ENCODE measurements around the gene OVOL2.

GRCh38 chr20:18006684-18007083 lies 51.0 kb downstream of the OVOL2 start:
- TF ChIP-seq REST (IDR thresholded peaks at IDR 0.05; ENCODE audit: borderline replicate concordance) (no peak), CTCF (IDR thresholded peaks at IDR 0.05; ENCODE audit: poor library complexity, severe bottlenecking) (no peak), RAD21 (conservative IDR thresholded peaks at IDR 0.05) (no peak), POLR2AphosphoS5 (IDR thresholded peaks at IDR 0.05) (no peak), SMC3 (conservative IDR thresholded peaks at IDR 0.05; ENCODE audit: poor library complexity) (no peak), EZH2 (IDR thresholded peaks at IDR 0.05; ENCODE audit: borderline replicate concordance, insufficient read depth, low read length, poor library complexity, severe bottlenecking) (no peak), MXI1 (conservative IDR thresholded peaks at IDR 0.05; ENCODE audit: poor library complexity, severe bottlenecking) (no peak)
